DMS79 treated with DMSO at 0.1 percent for 48 hours (cell line): ENCODE data around the gene BLOC1S6.

Source experiments
- DNase-seq: peaks from one replicate; lab custom pipeline; 2025; lab: John Stamatoyannopoulos, UW

BLOC1S6 gene

GRCh38 chr15:45588219-45588875, 1.2 kb downstream of the BLOC1S6 start:
- DNase-seq: no peak

GRCh38 chr15:45589256-45589655, 2.1 kb downstream of the BLOC1S6 start:
- no peak for DNase-seq

- no peak for DNase-seq
These were observed 7.1 kb downstream of the BLOC1S6 start for GRCh38 chr15:45594319-45594718.

- no peak for DNase-seq
These were observed 7.8 kb downstream of the BLOC1S6 start for GRCh38 chr15:45594835-45595530.

- no peak for DNase-seq
These were observed 16.7 kb downstream of the BLOC1S6 start for GRCh38 chr15:45603881-45604280.

- DNase-seq: no peak
These were observed 17.1 kb downstream of the BLOC1S6 start for GRCh38 chr15:45604326-45604725.

GRCh38 chr15:45606413-45606812, 19.2 kb downstream of the BLOC1S6 start:
- DNase-seq: no peak

GRCh38 chr15:45606841-45607240, 19.7 kb downstream of the BLOC1S6 start:
- no peak for DNase-seq

GRCh38 chr15:45611305-45611704, 24.1 kb downstream of the BLOC1S6 start:
- DNase-seq: no peak

GRCh38 chr15:45612790-45613415, 25.7 kb downstream of the BLOC1S6 start:
- DNase-seq: no peak

GRCh38 chr15:45616901-45617323, 29.7 kb downstream of the BLOC1S6 start:
- no peak for DNase-seq

- no peak for DNase-seq
These were observed 31.6 kb downstream of the BLOC1S6 start for GRCh38 chr15:45618813-45619212.

- DNase-seq: no peak
These were observed 41.0 kb downstream of the BLOC1S6 start for GRCh38 chr15:45628136-45628535.

- no peak for DNase-seq
These were observed 43.9 kb downstream of the BLOC1S6 start for GRCh38 chr15:45630917-45631691.

GRCh38 chr15:45631776-45632175, 44.6 kb downstream of the BLOC1S6 start:
- no peak for DNase-seq

GRCh38 chr15:45634432-45635190, 47.4 kb downstream of the BLOC1S6 start, which contains the start of gene SQOR:
TSS of gene SQOR (plus strand) at chr15:45635029. CDS start at chr15:45658924, 23,895 bp downstream.
- DNase-seq: peak; percentile 31

- peak; percentile 8 for DNase-seq
These were observed 48.0 kb downstream of the BLOC1S6 start for GRCh38 chr15:45635191-45635638.

GRCh38 chr15:45635763-45636292, 48.6 kb downstream of the BLOC1S6 start:
- DNase-seq: no peak

- DNase-seq: no peak
These were observed 50.0 kb downstream of the BLOC1S6 start for GRCh38 chr15:45637141-45637540.

- peak; percentile 22 for DNase-seq
These were observed 50.4 kb downstream of the BLOC1S6 start for GRCh38 chr15:45637552-45638033.

- DNase-seq: no peak
These were observed 53.4 kb downstream of the BLOC1S6 start for GRCh38 chr15:45640616-45641015.
